Measurements from ENCODE around the gene SNAPC5. TPM values are rescaled to one million over a fixed set of nuclear protein-coding genes. Genes with fewer than 3 reads are reported as not detected.
A peak's percentile ranks its signal among the peaks of the same experiment; 100 is the strongest.

Gene SNAPC5
- total RNA-seq (ENCODE audit: unreplicated experiment) = 17.6 TPM
- long read RNA-seq, transcript SNAPC5-202 (3 exons, 1,002 nt) = major isoform, 9 of 14 reads
- long read RNA-seq, partial matches to known transcripts = 0 of 14 reads
- long read RNA-seq, other reads (novel, unspliced or antisense) = 0 of 14 reads

- peak; percentile 99 for TF ChIP-seq CTCF (IDR thresholded peaks at IDR 0.05; ENCODE audit: partially characterized antibody, unreplicated experiment)
- H3K4me3 Mint-ChIP-seq (ENCODE audit: unreplicated experiment) = peak within 1 kb of the TSS; percentile 95
- H3K27me3 Mint-ChIP-seq (ENCODE audit: unreplicated experiment) = peaks cover 5% of the 10 kb centered on the region
- DNase-seq = peak; percentile 99
- peaks cover 4% of the 10 kb centered on the region for H3K4me1 Mint-ChIP-seq (ENCODE audit: low read depth, unreplicated experiment)
- H3K36me3 Mint-ChIP-seq (ENCODE audit: unreplicated experiment) = no peaks in the 10 kb centered on the region
- H3K27ac Mint-ChIP-seq (ENCODE audit: unreplicated experiment) = peak within 1 kb of the TSS; percentile 89
- no peaks in the 10 kb centered on the region for H3K9me3 Mint-ChIP-seq (ENCODE audit: unreplicated experiment)
Observed at GRCh38 chr15:66497502-66498455, at the start of gene SNAPC5. SNAPC5 (minus strand) TSS chr15:66497762; CDS start chr15:66497731, 31 bp downstream.

- DNase-seq = no peak
- no peaks in the 10 kb centered on the region for H3K9me3 Mint-ChIP-seq (ENCODE audit: unreplicated experiment)
- H3K36me3 Mint-ChIP-seq (ENCODE audit: unreplicated experiment) = no peaks in the 10 kb centered on the region
- H3K27me3 Mint-ChIP-seq (ENCODE audit: unreplicated experiment) = no peaks in the 10 kb centered on the region
- no peak overlapping the region for H3K27ac Mint-ChIP-seq (ENCODE audit: unreplicated experiment)
- H3K4me3 Mint-ChIP-seq (ENCODE audit: unreplicated experiment) = no peak overlapping the region
- TF ChIP-seq CTCF (IDR thresholded peaks at IDR 0.05; ENCODE audit: partially characterized antibody, unreplicated experiment) = no peak
- no peaks in the 10 kb centered on the region for H3K4me1 Mint-ChIP-seq (ENCODE audit: low read depth, unreplicated experiment)
Observed at GRCh38 chr15:66545255-66545654, 47.7 kb upstream of the SNAPC5 start.

GRCh38 chr15:66542896-66543295 lies 45.3 kb upstream of the SNAPC5 start:
- H3K4me3 Mint-ChIP-seq (ENCODE audit: unreplicated experiment) = no peak overlapping the region
- H3K27ac Mint-ChIP-seq (ENCODE audit: unreplicated experiment) = no peak overlapping the region
- H3K4me1 Mint-ChIP-seq (ENCODE audit: low read depth, unreplicated experiment) = no peaks in the 10 kb centered on the region
- no peaks in the 10 kb centered on the region for H3K36me3 Mint-ChIP-seq (ENCODE audit: unreplicated experiment)
- no peaks in the 10 kb centered on the region for H3K27me3 Mint-ChIP-seq (ENCODE audit: unreplicated experiment)
- TF ChIP-seq CTCF (IDR thresholded peaks at IDR 0.05; ENCODE audit: partially characterized antibody, unreplicated experiment) = no peak
- H3K9me3 Mint-ChIP-seq (ENCODE audit: unreplicated experiment) = peaks cover 2% of the 10 kb centered on the region
- DNase-seq = no peak

- no peak overlapping the region for H3K4me3 Mint-ChIP-seq (ENCODE audit: unreplicated experiment)
- peaks cover 2% of the 10 kb centered on the region for H3K9me3 Mint-ChIP-seq (ENCODE audit: unreplicated experiment)
- H3K4me1 Mint-ChIP-seq (ENCODE audit: low read depth, unreplicated experiment) = no peaks in the 10 kb centered on the region
- no peak overlapping the region for H3K27ac Mint-ChIP-seq (ENCODE audit: unreplicated experiment)
- no peak for DNase-seq
- H3K36me3 Mint-ChIP-seq (ENCODE audit: unreplicated experiment) = no peaks in the 10 kb centered on the region
- H3K27me3 Mint-ChIP-seq (ENCODE audit: unreplicated experiment) = no peaks in the 10 kb centered on the region
- no peak for TF ChIP-seq CTCF (IDR thresholded peaks at IDR 0.05; ENCODE audit: partially characterized antibody, unreplicated experiment)
Observed at GRCh38 chr15:66535056-66535455, 37.5 kb upstream of the SNAPC5 start.

GRCh38 chr15:66524838-66525237 lies 27.3 kb upstream of the SNAPC5 start:
- no peak for DNase-seq

More at GRCh38 chr15:66524838-66525237, 27.3 kb upstream of the SNAPC5 start:
- Mint-ChIP-seq H3K9me3 (ENCODE audit: unreplicated experiment) (no peaks in the 10 kb centered on the region), H3K4me3 (ENCODE audit: unreplicated experiment) (no peak overlapping the region), H3K27me3 (ENCODE audit: unreplicated experiment) (no peaks in the 10 kb centered on the region), H3K36me3 (ENCODE audit: unreplicated experiment) (no peaks in the 10 kb centered on the region), H3K4me1 (ENCODE audit: low read depth, unreplicated experiment) (no peaks in the 10 kb centered on the region), H3K27ac (ENCODE audit: unreplicated experiment) (no peak overlapping the region)
- no peak for TF ChIP-seq CTCF (IDR thresholded peaks at IDR 0.05; ENCODE audit: partially characterized antibody, unreplicated experiment)
